OCI-LY3 (cell line): ENCODE results near the gene PCYT1A.

Source experiments
- EZH2phosphoT487 ChIP-seq: fragments of 200-600 bp; shearing (Covaris generic); IDR thresholded peaks from 2 replicates; pipeline ENCODE4 v1.6.1; 2018; ENCODE audit warnings: antibody characterized with exemption, mixed run types, low read depth
- TF ChIP-seq, protein P1 (sequence below): fragments of 200-600, 300-600 bp; sonication (generic); IDR thresholded peaks from 2 replicates; pipeline ENCODE4 v1.5.1; 2014; ENCODE audit warnings: antibody characterized with exemption, low read length, low read depth

DNA sequence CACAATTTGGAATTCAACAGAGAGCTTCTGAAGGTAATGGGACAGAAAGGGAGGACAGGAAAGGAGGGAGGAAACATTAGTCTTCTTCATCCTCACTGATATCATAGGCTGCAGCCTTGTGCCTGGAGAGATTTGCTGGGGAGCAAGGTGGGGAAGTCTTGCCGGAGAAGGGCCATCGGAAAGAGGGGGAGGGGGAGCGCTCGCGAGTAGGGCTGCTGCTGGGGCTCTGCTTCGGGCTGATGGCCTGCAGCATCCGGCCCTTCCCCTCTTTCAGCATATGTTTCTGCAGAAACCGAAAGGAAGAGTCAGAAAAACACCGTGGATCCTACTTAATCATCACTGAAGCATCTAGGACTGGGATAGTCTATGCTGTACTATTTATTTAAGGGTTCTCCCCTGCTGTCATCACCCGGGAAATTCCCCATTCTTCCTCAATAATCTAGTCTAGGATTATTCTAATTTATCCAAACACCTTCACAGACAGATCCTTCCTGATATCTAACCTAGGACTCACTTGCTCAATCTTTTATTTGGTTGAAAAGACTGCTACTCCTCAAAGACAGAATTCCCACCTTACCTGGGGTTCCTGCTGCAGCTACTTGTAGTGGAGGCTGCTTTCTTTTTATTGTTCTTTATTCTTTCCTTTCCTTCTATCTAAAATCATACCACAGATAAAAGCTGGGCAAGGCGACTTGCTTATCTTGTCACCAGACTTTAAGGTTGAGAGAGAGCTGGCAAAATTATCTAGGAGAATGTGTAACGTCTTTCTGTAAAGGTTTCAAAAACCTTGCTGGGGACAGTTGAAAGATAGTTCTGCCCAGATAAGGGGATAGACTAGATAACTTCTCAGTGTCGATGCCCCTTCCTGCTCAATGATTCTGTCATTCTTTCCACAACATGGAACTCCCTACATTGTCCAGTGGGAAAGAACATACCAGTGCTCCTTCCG is 48.6 kb downstream of the PCYT1A start:
- TF ChIP-seq, protein P1, sequence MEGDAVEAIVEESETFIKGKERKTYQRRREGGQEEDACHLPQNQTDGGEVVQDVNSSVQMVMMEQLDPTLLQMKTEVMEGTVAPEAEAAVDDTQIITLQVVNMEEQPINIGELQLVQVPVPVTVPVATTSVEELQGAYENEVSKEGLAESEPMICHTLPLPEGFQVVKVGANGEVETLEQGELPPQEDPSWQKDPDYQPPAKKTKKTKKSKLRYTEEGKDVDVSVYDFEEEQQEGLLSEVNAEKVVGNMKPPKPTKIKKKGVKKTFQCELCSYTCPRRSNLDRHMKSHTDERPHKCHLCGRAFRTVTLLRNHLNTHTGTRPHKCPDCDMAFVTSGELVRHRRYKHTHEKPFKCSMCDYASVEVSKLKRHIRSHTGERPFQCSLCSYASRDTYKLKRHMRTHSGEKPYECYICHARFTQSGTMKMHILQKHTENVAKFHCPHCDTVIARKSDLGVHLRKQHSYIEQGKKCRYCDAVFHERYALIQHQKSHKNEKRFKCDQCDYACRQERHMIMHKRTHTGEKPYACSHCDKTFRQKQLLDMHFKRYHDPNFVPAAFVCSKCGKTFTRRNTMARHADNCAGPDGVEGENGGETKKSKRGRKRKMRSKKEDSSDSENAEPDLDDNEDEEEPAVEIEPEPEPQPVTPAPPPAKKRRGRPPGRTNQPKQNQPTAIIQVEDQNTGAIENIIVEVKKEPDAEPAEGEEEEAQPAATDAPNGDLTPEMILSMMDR: no peak
- no peak for TF ChIP-seq EZH2phosphoT487
